GM21390 (cell line): Measurements from ENCODE around the gene CD79B.
"Not testable (repeated sequence)": the region's sequence is repeated elsewhere in the genome, so short reads cannot be mapped to it uniquely, and the experiment has no call there.

Experiments used
- ATAC-seq: cut with Tn5 transposase; IDR thresholded peaks from one replicate; pipeline ENCODE4 v1.9.1; 2021; ENCODE audit not compliant: unreplicated experiment

CD79B gene

GRCh38 chr17:63934183-63935112 lies 2.3 kb upstream of the CD79B start:
- no peak for ATAC-seq

DNA sequence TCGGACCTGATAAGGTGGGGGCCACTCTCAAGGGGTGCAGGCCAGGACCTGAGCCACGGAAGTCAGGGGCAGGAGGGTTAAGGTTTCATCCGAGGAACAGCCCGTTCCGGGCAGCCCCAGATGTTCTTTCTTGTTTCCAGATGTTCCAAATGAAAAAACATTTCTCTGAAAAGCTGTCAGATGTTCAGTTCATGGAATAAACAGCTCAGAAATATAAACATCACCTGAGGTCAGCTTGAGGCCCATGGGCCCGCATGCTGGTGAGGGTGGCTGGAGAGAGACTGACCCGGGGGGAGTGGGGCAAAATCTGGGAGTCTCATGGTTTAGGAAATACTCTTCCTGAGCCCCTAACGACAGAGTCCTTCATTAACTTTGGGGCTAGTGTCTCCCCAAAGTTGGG lies 1.5 kb upstream of the CD79B start:
- no peak for ATAC-seq

GRCh38 chr17:63932721-63933120 lies 590 bp upstream of the CD79B start:
- ATAC-seq: peak; percentile 5

GRCh38 chr17:63930951-63931575 lies 1.1 kb downstream of the CD79B start:
- peak; percentile 46 for ATAC-seq

DNA sequence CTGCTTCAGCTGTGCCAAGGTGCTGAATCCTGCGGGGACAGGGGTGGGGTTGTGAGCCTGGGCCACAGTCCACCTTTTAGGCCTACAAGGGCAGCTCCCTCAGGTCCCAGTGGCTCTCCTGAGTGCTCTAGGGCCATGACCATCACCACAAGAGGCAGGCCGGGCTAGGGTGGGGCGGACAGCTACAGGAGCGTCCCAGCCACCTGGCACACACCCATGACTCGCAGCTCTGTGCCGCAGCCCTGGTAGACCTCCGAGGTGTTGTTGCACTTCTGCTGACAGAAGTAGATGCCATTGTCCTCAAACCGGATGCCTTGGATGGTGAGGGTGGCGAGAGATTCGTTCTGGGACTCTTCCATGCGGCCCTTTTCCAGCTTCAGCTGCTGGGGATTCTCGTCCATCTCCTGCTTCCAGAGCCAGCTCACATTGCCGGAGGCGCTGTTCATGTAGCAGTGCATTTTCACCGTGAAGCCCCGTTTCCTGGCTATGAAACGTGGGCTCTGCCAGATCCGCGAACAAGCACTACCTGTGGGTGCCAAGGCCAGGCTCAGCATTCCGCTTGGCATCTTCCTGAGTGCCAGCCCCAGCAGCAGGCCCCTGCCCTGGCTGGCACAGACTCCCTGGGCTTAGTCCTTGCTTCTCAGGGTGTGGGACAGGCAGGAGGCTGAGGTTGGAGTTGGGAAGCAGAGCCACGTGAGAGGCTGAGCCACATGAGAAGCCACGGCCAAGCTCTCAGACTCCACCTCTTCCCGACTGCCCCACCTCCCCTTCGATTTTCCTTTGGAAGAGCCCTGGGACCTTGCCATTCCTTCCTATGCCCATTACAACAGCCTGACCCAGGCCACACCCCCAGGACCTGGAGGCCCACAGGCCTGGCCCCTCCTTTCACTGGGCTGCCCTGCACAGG lies 2.0 kb downstream of the CD79B start:
- no peak for ATAC-seq

DNA sequence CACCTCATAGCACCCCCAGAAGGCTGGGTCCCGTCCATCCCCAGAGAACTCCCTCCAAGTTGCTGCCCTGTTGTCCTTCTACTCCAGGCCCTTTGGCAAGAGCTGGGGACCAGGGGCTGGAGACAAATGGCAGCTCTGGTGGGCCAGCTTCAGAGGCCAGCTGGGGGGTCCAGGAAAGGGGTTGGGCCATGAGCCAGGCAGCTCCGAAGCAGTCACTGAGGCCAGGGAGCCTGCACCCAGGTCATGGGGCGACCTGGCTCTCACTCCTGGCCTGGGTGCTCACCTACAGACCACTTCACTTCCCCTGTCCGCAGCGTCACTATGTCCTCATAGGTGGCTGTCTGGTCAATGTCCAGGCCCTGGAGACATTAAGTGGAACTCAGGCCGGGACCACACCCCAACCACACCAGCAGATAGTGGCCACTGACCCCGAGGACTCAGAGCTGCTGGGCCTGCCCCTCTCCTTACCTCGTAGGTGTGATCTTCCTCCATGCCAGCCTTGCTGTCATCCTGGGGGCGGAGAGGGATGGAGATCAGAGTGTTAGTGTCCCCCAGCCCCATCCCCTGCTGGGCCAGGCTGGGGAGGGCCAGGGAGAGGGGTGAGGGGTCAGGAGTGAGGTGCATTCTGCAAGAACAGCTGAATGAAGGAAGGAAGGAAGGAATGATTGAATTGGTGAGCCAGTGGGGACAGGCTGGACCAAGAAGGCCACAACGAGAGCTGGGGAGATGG lies 3.0 kb downstream of the CD79B start:
- no peak for ATAC-seq

DNA sequence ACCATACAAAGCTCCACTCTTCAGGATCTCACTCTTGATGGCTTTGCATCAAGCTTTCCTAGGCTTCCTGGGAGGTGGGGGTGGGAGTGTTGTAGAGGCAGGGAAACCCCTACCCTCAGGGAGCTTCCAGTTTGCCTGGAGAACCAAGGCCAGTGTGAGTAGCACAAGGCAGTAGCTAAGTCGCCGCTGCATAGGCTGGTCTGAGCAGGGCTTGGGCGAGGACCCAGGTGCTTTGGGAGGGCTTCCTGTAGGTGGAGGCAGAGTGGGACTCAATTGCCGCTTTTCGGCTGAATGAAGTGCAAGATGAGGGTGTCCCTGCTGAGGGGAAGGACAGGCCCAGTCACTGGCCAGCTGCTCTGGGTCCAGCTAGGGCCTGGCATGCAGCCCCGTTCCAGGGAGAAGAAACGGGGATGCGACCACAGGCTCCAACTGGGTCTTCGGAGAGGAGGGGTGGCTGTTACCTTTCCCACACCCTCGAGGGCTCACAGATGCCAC lies 3.9 kb downstream of the CD79B start:
- no peak for ATAC-seq

- no peak for ATAC-seq
Measured at GRCh38 chr17:63927464-63928171, 4.5 kb downstream of the CD79B start.

- ATAC-seq: no peak
Measured at GRCh38 chr17:63926164-63926563, 6.0 kb downstream of the CD79B start.

- ATAC-seq: no peak
Measured at GRCh38 chr17:63925615-63926014, 6.5 kb downstream of the CD79B start.

DNA sequence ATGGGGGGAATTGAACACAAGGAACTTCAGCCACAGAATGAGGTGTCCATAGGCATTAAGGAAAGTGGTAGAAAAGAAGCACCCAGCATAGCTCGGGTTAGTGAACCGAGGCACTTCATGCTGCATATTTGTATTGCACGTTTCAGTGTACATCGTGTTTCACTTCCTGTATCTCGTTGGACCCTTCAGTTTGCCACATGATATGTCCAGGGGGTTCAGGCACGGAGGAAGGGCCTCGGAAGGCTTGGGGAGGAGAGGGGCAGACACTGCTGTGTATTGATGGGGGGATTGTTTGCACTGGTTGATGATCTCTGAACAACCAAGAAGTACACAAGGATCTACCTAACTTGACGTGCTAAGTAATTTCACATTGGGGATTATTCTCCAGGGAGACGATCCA lies 9.7 kb downstream of the CD79B start:
- ATAC-seq: peak; percentile 48

GRCh38 chr17:63920779-63921178 lies 11.4 kb downstream of the CD79B start:
- not testable (repeated sequence) for ATAC-seq

DNA sequence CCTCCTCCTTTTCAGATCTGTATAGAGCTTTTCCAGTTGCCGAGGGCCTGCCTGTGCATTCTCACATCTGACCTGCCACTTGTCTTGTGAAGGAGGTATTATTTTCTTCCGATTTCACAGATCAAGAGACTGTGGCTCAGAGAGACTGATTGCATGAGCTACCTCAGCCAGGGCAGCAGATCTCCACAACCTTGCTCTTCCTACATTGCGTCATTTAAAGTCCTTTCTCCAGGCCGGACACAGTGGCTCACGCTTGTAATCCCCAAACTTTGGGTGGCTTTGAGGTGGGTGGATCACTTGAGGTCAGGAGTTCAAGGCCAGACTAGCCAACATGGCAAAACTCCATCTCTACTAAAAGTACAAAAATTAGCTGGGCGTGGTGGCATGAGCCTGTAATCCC lies 12.1 kb downstream of the CD79B start:
- ATAC-seq: not testable (repeated sequence)

DNA sequence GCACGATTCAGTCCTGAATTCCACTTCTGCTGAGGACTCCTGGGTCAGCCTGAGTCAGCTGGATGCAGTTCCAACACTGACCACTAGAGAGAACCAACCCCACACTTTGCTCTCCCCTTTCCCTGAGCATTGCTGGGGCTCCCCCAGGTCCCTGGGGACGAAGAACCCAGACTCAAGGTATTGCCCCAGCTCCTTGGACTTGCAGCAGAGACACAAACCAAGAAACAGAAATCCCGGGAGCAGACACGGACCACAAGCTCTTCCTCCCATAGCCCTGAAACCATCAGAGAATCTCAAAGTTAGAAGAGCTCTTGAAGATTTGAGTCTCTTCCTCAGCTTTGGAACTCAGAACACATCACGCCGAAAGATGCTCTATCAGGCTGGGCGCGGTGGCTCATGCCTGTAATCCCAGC lies 12.8 kb downstream of the CD79B start:
- ATAC-seq: peak; percentile 75

- ATAC-seq: not testable (repeated sequence)
Measured at GRCh38 chr17:63918789-63919305, 13.3 kb downstream of the CD79B start, which contains the start of gene GH1. TSS of gene GH1 (minus strand) at chr17:63918839. CDS start at chr17:63918776, 63 bp downstream.

DNA sequence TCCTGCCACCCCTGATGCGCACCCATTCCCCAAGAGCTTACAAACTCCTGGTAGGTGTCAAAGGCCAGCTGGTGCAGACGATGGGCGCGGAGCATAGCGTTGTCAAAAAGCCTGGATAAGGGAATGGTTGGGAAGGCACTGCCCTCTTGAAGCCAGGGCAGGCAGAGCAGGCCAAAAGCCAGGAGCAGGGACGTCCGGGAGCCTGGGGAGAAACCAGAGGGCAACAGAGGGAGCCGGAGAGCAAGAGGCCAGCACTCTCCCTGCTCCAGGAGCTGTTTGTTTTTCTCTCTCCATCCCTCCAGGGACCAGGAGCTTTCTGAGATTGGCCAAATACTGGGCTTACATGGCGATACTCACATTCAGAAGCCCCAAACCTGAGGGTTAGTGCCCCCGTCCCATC lies 13.8 kb downstream of the CD79B start:
- ATAC-seq: no peak

DNA sequence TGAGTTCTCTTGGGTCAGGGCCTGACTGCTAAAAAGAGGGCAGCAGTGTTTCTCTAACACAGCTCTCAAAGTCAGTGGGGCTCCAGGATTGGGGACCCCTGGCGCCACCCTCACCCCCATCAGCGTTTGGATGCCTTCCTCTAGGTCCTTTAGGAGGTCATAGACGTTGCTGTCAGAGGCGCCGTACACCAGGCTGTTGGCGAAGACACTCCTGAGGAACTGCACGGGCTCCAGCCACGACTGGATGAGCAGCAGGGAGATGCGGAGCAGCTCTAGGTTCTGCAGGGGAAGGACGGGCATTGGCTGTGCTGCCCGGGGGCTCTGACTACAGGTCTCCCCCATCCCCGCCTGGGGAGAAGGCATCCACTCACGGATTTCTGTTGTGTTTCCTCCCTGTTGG lies 14.5 kb downstream of the CD79B start:
- no peak for ATAC-seq

DNA sequence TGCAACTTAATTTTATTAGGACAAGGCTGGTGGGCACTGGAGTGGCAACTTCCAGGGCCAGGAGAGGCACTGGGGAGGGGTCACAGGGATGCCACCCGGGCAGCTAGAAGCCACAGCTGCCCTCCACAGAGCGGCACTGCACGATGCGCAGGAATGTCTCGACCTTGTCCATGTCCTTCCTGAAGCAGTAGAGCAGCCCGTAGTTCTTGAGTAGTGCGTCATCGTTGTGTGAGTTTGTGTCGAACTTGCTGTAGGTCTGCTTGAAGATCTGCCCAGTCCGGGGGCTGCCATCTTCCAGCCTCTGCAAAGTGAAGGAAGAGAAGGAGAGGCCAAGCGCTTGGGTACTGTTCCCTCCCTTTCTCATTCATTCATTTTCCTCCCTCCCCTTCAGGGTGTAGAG lies 14.9 kb downstream of the CD79B start:
- not testable (repeated sequence) for ATAC-seq

DNA sequence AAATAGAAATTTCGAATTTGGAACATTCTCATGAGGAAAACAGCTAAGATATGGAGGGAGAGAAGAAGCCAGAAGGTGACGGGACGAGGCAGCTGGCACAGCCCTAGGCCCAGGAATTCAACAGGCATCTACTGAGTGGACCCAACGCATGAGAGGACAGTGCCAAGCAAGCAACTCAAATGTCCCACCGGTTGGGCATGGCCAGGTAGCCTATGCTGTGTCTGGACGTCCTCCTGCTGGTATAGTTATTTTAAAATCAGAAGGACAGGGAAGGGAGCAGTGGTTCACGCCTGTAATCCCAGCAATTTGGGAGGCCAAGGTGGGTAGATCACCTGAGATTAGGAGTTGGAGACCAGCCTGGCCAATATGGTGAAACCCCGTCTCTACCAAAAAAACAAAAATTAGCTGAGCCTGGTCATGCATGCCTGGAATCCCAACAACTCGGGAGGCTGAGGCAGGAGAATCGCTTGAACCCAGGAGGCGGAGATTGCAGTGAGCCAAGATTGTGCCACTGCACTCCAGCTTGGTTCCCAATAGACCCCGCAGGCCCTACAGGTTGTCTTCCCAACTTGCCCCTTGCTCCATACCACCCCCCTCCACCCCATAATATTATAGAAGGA lies 15.5 kb downstream of the CD79B start:
- ATAC-seq: no peak
